ENCODE results near the gene INSR.

Gene INSR

DNA sequence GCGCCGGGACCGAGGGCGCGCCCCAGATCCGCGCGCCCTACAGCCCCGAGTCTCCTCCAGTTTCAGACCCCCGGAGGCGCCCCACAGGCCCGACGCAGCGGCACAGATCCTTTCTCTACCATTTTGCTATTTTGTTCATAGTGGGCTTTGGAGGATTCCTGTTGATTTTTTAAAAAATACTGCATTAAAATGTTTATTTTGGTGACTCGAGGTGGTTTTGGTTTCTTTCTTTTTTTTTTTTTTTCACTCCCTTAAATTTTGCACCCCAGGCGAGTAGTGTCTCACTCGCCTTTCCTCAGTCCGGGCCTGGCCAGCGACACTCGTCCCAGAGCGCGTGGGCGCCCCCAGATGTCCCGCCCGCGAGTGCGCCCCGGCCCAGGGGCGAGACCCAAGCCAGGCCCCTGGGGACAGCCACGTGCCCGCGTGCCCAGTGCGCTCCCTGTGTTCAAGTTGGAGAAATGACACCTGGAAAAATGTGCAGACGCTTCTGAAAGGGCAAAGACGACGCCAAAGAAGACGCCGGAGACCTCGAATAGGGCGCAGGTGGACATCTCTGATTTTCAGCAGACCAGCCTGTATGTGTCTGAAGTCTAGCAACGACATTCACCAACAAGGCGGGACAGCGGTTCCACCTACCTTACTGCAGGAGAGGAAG, 471 bp upstream of the INSR start (continued):
- no peak for TF ChIP-seq ZFP3 (tag by site-specific recombination; IDR thresholded peaks at IDR 0.05; ENCODE audit: low read depth)
- TF ChIP-seq ZNF169 (tag by site-specific recombination; IDR thresholded peaks at IDR 0.05), result no peak
- TF ChIP-seq ZNF768 (tag by site-specific recombination; IDR thresholded peaks at IDR 0.05), result no peak
- TF ChIP-seq ZNF654 (tag by site-specific recombination; IDR thresholded peaks at IDR 0.05; ENCODE audit: low read depth), result peak; percentile 32
- TF ChIP-seq ZNF354C (tag by site-specific recombination; IDR thresholded peaks at IDR 0.05; ENCODE audit: borderline replicate concordance, low read depth), result no peak
- no peak for TF ChIP-seq MYNN (tag by site-specific recombination; IDR thresholded peaks at IDR 0.05; ENCODE audit: borderline replicate concordance)
- TF ChIP-seq ZBTB8A (tag by site-specific recombination; IDR thresholded peaks at IDR 0.05), result peak; percentile 95
- TF ChIP-seq ZNF324 (tag by site-specific recombination; IDR thresholded peaks at IDR 0.05), result peak; percentile 59; the same call in 1 of the 2 replicates
- 0 out of 2 replicates have a peak, but pooled peaks have one; percentile 20 for TF ChIP-seq ZNF423 (tag by site-specific recombination; IDR thresholded peaks at IDR 0.05)
- no peak for TF ChIP-seq ZNF341 (tag by site-specific recombination; IDR thresholded peaks at IDR 0.05; ENCODE audit: low read depth)
- no peak for TF ChIP-seq ZNF10 (tag by site-specific recombination; IDR thresholded peaks at IDR 0.05)
- no peak for TF ChIP-seq ZNF791 (tag by site-specific recombination; IDR thresholded peaks at IDR 0.05)
- TF ChIP-seq PBX3 (CRISPR knock-in tag; IDR thresholded peaks at IDR 0.05), result no peak
- peak; percentile 80 for TF ChIP-seq ZIC2 (tag by site-specific recombination; IDR thresholded peaks at IDR 0.05)
- no peak for TF ChIP-seq OSR2 (tag by site-specific recombination; IDR thresholded peaks at IDR 0.05)
- TF ChIP-seq ZNF280C (tag by site-specific recombination; IDR thresholded peaks at IDR 0.05), result no peak
- TF ChIP-seq, protein P1, sequence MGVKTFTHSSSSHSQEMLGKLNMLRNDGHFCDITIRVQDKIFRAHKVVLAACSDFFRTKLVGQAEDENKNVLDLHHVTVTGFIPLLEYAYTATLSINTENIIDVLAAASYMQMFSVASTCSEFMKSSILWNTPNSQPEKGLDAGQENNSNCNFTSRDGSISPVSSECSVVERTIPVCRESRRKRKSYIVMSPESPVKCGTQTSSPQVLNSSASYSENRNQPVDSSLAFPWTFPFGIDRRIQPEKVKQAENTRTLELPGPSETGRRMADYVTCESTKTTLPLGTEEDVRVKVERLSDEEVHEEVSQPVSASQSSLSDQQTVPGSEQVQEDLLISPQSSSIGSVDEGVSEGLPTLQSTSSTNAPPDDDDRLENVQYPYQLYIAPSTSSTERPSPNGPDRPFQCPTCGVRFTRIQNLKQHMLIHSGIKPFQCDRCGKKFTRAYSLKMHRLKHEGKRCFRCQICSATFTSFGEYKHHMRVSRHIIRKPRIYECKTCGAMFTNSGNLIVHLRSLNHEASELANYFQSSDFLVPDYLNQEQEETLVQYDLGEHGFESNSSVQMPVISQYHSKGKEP (tag by site-specific recombination; IDR thresholded peaks at IDR 0.05), result no peak
- TF ChIP-seq ZNF76 (tag by site-specific recombination; IDR thresholded peaks at IDR 0.05; ENCODE audit: borderline replicate concordance, low read depth), result peak; percentile 20; the same call in 1 of the 2 replicates
- no peak for TF ChIP-seq TRIM28 (IDR thresholded peaks at IDR 0.05; ENCODE audit: borderline replicate concordance, low read length)
- TF ChIP-seq ZNF830 (tag by site-specific recombination; IDR thresholded peaks at IDR 0.05; ENCODE audit: low read depth), result no peak
- no peak for TF ChIP-seq ZFP41 (tag by site-specific recombination; IDR thresholded peaks at IDR 0.05; ENCODE audit: borderline replicate concordance)
- TF ChIP-seq SP2 (tag by site-specific recombination; IDR thresholded peaks at IDR 0.05), result peak; percentile 9
- TF ChIP-seq ZNF596 (tag by site-specific recombination; IDR thresholded peaks at IDR 0.05), result no peak
- TF ChIP-seq KLF16 (tag by site-specific recombination; IDR thresholded peaks at IDR 0.05), result no peak
- no peak for TF ChIP-seq ZNF391 (tag by site-specific recombination; IDR thresholded peaks at IDR 0.05; ENCODE audit: borderline replicate concordance, low read depth)
- TF ChIP-seq AEBP2 (tag by site-specific recombination; IDR thresholded peaks at IDR 0.05; ENCODE audit: borderline replicate concordance), result no peak
- TF ChIP-seq WT1 (tag by site-specific recombination; IDR thresholded peaks at IDR 0.05), result no peak
- no peak for TF ChIP-seq YY2 (tag by site-specific recombination; IDR thresholded peaks at IDR 0.05)
- TF ChIP-seq ZNF621 (tag by site-specific recombination; IDR thresholded peaks at IDR 0.05), result no peak
- no peak for TF ChIP-seq ZNF248 (tag by site-specific recombination; IDR thresholded peaks at IDR 0.05)
- TF ChIP-seq ZNF473 (tag by site-specific recombination; IDR thresholded peaks at IDR 0.05), result no peak
- TF ChIP-seq ZNF555 (tag by site-specific recombination; conservative IDR thresholded peaks at IDR 0.05), result no peak
- TF ChIP-seq KLF1 (tag by site-specific recombination; IDR thresholded peaks at IDR 0.05), result peak; percentile 49
- TF ChIP-seq ZNF23 (tag by site-specific recombination; IDR thresholded peaks at IDR 0.05; ENCODE audit: borderline replicate concordance), result no peak
- no peak for TF ChIP-seq ZNF544 (tag by site-specific recombination; IDR thresholded peaks at IDR 0.05)
- TF ChIP-seq ZBTB17 (tag by site-specific recombination; IDR thresholded peaks at IDR 0.05), result no peak; the same call in 1 of the 2 replicates
- no peak for TF ChIP-seq ZNF521 (tag by site-specific recombination; IDR thresholded peaks at IDR 0.05)
